GM12878 (cell line): ENCODE results near the gene ARL14EPL. TPM values are rescaled to one million over a fixed set of nuclear protein-coding genes. Genes with fewer than 3 reads are reported as not detected.

Experiments used
- ATAC-seq: fragments of 200-7000 bp; cut with Tn5 transposase; 3 replicates; pipeline ENCODE4 v1.9.1; 2020; ENCODE audit warnings: mild to moderate bottlenecking, moderate library complexity
- BruUV-seq: library from RNA; stranded (reverse); fragments of 400-500 nt; replicated peaks from 2 replicates; lab custom pipeline; 2021; lab: Mats Ljungman, UMichigan
- CTCF ChIA-PET: fragments of 300-600 bp; sonication (Branson Sonifier 250); formaldehyde crosslinking; extraction: SDS; loops from one replicate; lab custom pipeline; 2021; ENCODE audit warnings: inconsistent platforms; lab: Yijun Ruan, JAX
- POLR2A ChIA-PET: fragments of 350-600 bp; formaldehyde crosslinking; extraction: SDS; loops from one replicate; lab custom pipeline; 2021; ENCODE audit warnings: inconsistent platforms; lab: Charles Lee
- RAD21 ChIA-PET: fragments of 300-600 bp; sonication (Branson Sonifier 250); formaldehyde crosslinking; loops from one replicate; lab custom pipeline; 2023; ENCODE audit warnings: antibody characterized with exemption; ENCODE audit not compliant: unreplicated experiment; lab: Charles Lee
- SMC1A ChIA-PET: fragments of 300-600 bp; sonication (Branson Sonifier 250); formaldehyde crosslinking; loops from one replicate; lab custom pipeline; 2023; ENCODE audit not compliant: unreplicated experiment, uncharacterized antibody; lab: Charles Lee
- DNase-seq: peaks from one replicate; pipeline ENCODE4 v3.0.0-alpha.2; 2011; ENCODE audit warnings: low read depth, low spot score
- FAIRE-seq: peaks from 3 replicates; lab custom pipeline; 2011; peaks lifted over from hg19 to GRCh38; lab: Jason Lieb, UNC
- H2AFZ ChIP-seq: 2 replicates; pipeline ENCODE4 v1.6.0; 2011; ENCODE audit warnings: low read depth, low read length, control low read depth; ENCODE audit not compliant: control insufficient read depth
- H3K27ac ChIP-seq: 2 replicates; pipeline ENCODE4 v1.5.1; 2011; ENCODE audit warnings: control low read depth; ENCODE audit not compliant: control insufficient read depth, insufficient read depth
- H3K27me3 ChIP-seq, 2 experiments: replicated peaks in 1 of 2; 2 replicates each; pipeline versions ENCODE4 v1.6.0 to v1.6.1; 2011; ENCODE audit warnings: low read length in 1 of 2; ENCODE audit not compliant: control insufficient read depth in 2 of 2, insufficient read depth in 2 of 2
- H3K36me3 ChIP-seq, 2 experiments: 2 replicates each; pipeline ENCODE4 v1.5.1; 2011; ENCODE audit warnings: low read length in 1 of 2; ENCODE audit not compliant: control insufficient read depth in 2 of 2, insufficient read depth in 2 of 2
- H3K4me1 ChIP-seq: 2 replicates; pipeline ENCODE4 v1.6.1; 2011; ENCODE audit warnings: mild to moderate bottlenecking, low read length, moderate library complexity, mixed read lengths; ENCODE audit not compliant: control insufficient read depth, insufficient read depth
- H3K4me2 ChIP-seq: 2 replicates; pipeline ENCODE4 v1.6.0; 2011; ENCODE audit warnings: control low read depth; ENCODE audit not compliant: control insufficient read depth, insufficient read depth
- H3K4me3 ChIP-seq: fragments of 200-600 bp; sonication (generic); 2 replicates; pipeline ENCODE4 v1.5.1; 2016
- H3K79me2 ChIP-seq: 2 replicates; pipeline ENCODE4 v1.6.0; 2011; ENCODE audit warnings: low read length; ENCODE audit not compliant: control insufficient read depth, insufficient read depth
- H3K9ac ChIP-seq: 2 replicates; pipeline ENCODE4 v1.8.0; 2011; ENCODE audit warnings: low read length, control low read depth, mixed read lengths; ENCODE audit not compliant: control insufficient read depth, insufficient read depth
- H3K9me3 ChIP-seq: replicated peaks from 3 replicates; pipeline ENCODE4 v1.5.1; 2011; ENCODE audit warnings: mild to moderate bottlenecking, low read length; ENCODE audit not compliant: control insufficient read depth, insufficient read depth
- H4K20me1 ChIP-seq: 2 replicates; pipeline ENCODE4 v1.6.0; 2011; ENCODE audit not compliant: control insufficient read depth, insufficient read depth
- ASH2L ChIP-seq: fragments of 300-600, 200-600 bp; sonication (generic); IDR thresholded peaks from 2 replicates; pipeline ENCODE4 v1.6.1; 2017; ENCODE audit warnings: low read depth, mild to moderate bottlenecking, borderline replicate concordance
- MEF2B ChIP-seq: fragments of 450-650 bp; IDR thresholded peaks from 2 replicates; pipeline ENCODE4 v1.6.1; 2018; ENCODE audit warnings: mild to moderate bottlenecking, moderate library complexity; ENCODE audit not compliant: partially characterized antibody, poor library complexity, severe bottlenecking
- MYC ChIP-seq: IDR thresholded peaks from 2 replicates; pipeline ENCODE4 v1.6.1; 2011; ENCODE audit warnings: mild to moderate bottlenecking, low read length, moderate library complexity, inconsistent platforms; ENCODE audit not compliant: insufficient read depth, insufficient replicate concordance, insufficient read length, severe bottlenecking
- NR2C2 ChIP-seq: IDR thresholded peaks from 2 replicates; pipeline ENCODE4 v1.6.1; 2011; ENCODE audit warnings: borderline replicate concordance, low read depth; ENCODE audit not compliant: control insufficient read depth, insufficient read length
- PAX8 ChIP-seq: fragments of 450-650 bp; IDR thresholded peaks from 2 replicates; pipeline ENCODE4 v1.6.1; 2017; ENCODE audit warnings: mild to moderate bottlenecking, moderate library complexity
- RFX5 ChIP-seq: IDR thresholded peaks from 2 replicates; pipeline ENCODE4 v1.6.1; 2011; ENCODE audit warnings: low read depth, low read length, improper control_type of control experiment
- SUPT20H ChIP-seq: IDR thresholded peaks from 2 replicates; pipeline ENCODE4 v1.6.1; 2011; ENCODE audit warnings: low read depth, mild to moderate bottlenecking, low read length, moderate library complexity, borderline replicate concordance; ENCODE audit not compliant: control insufficient read depth
- SUZ12 ChIP-seq: fragments of 200-600 bp; sonication (generic); IDR thresholded peaks from one replicate; pipeline ENCODE4 v1.6.1; 2018; ENCODE audit warnings: antibody characterized with exemption, mild to moderate bottlenecking; ENCODE audit not compliant: unreplicated experiment
- YBX1 ChIP-seq: fragments of 450-650 bp; IDR thresholded peaks from 2 replicates; pipeline ENCODE4 v1.6.1; 2016; ENCODE audit warnings: antibody characterized with exemption
- WGBS: methylation state at CpG from one replicate; pipeline ENCODE4 v1.1.6; 2016; ENCODE audit warnings: low lambda C conversion rate; ENCODE audit not compliant: insufficient replicate concordance, insufficient coverage; ENCODE audit errors: missing lambda C conversion rate; 5-methylcytosine and 5-hydroxymethylcytosine counted together
- in situ Hi-C: fragments of 300-500 bp; cut with MboI; formaldehyde crosslinking; loops from 9 replicates; pipeline ENCODE4 v1.14.3; 2018; ENCODE audit warnings: mixed read lengths
- intact Hi-C: fragments of 100-400 bp; cut with micrococcal nuclease; formaldehyde crosslinking; loops from one replicate; pipeline ENCODE4 v1.14.2; 2022; ENCODE audit not compliant: unreplicated experiment
- polyA plus RNA-seq, 11 experiments: library from polyadenylated mRNA; depleted of rRNA in 4 of 11; unstranded in 6 of 11; stranded (reverse) in 5 of 11; fragments of >200 nt; fragmentation: Nextera tagmentation in 4 of 11; fragmentation: Illumina TruSeq in 1 of 11; extraction: Ambion mirVana in 4 of 11; extraction: Trizol in 1 of 11; gene quantifications; 1 replicate in 1 of 11; 2 replicates in 10 of 11; pipeline versions ENCODE4 v1.2.1 to v1.2.3, GENCODE V29; 2011 to 2016; ENCODE audit warnings: inconsistent platforms in 2 of 11, missing spikeins in 2 of 11, low read depth in 1 of 11
- total RNA-seq, 4 experiments: library from RNA; depleted of rRNA in 3 of 4; stranded (reverse); fragments of >200 nt in 3 of 4; fragmentation: Illumina TruSeq in 1 of 4; extraction: Trizol in 1 of 4; gene quantifications; 2 replicates each; pipeline versions ENCODE4 v1.2.1 to v1.2.3, GENCODE V29; 2013 to 2021
- TF ChIP-seq, protein P1 (sequence below): fragments of 450-650 bp; formaldehyde crosslinking; IDR thresholded peaks from 2 replicates; pipeline ENCODE4 v1.5.0; 2022; ENCODE audit warnings: mild to moderate bottlenecking, missing genetic modification characterization
- TF ChIP-seq, protein P2 (sequence below): IDR thresholded peaks from 2 replicates; pipeline ENCODE4 v1.6.1; 2011; ENCODE audit warnings: mild to moderate bottlenecking, low read depth, low read length, moderate library complexity; ENCODE audit not compliant: insufficient replicate concordance
- TF ChIP-seq, protein P3 (sequence below): fragments of 450-650 bp; IDR thresholded peaks from 2 replicates; pipeline ENCODE4 v1.6.1; 2017; ENCODE audit warnings: antibody characterized with exemption, mild to moderate bottlenecking, moderate library complexity
- TF ChIP-seq, protein P4 (sequence below): fragments of 450-650 bp; formaldehyde crosslinking; IDR thresholded peaks from 2 replicates; pipeline ENCODE4 v1.4.0; 2022; ENCODE audit warnings: mild to moderate bottlenecking, moderate library complexity

ARL14EPL gene
- total and polyA plus RNA-seq, 10 of the 15 experiments (the other 5 are each of a cell fraction or from before 2014, with no cell fraction given): 0.08 TPM; not detected in 9

DNA sequence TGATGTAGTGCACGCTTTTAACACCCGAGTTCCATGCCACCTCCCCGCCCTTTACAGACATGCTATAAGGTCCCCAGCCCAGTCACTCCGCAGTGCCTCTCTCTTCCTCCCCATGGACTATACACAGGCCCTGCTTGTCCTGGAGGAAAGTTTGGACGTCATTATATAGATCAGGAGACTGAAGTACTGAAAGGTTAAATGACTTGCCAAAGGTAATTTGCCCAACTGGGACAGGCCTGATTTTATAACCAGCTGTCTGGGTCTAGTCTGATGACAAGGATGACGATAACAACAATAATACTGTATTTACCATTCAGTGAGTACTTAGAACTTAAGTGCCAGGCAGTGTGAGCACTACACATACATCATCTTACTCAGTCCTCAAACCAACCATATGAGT is 36.9 kb upstream of the ARL14EPL start:
- no peaks in the 10 kb centered on the region for H3K79me2 ChIP-seq
- ChIA-PET CTCF (interaction anchor here (1.2 kb wide), 1 partner anchor 51 kb away, joined by 3 read pairs; no protein-coding TSS in a partner anchor), POLR2A (no interaction called here), SMC1A (no interaction called here), RAD21 (no interaction called here)
- FAIRE-seq (no peak), DNase-seq (no peak), ATAC-seq (no peak)
- no peak overlapping the region for H3K4me2 ChIP-seq
- H3K27ac ChIP-seq: no peak overlapping the region
- no peaks in the 10 kb centered on the region; a peak in 1 of 4 replicates for H3K27me3 ChIP-seq
- TF ChIP-seq, protein P1, sequence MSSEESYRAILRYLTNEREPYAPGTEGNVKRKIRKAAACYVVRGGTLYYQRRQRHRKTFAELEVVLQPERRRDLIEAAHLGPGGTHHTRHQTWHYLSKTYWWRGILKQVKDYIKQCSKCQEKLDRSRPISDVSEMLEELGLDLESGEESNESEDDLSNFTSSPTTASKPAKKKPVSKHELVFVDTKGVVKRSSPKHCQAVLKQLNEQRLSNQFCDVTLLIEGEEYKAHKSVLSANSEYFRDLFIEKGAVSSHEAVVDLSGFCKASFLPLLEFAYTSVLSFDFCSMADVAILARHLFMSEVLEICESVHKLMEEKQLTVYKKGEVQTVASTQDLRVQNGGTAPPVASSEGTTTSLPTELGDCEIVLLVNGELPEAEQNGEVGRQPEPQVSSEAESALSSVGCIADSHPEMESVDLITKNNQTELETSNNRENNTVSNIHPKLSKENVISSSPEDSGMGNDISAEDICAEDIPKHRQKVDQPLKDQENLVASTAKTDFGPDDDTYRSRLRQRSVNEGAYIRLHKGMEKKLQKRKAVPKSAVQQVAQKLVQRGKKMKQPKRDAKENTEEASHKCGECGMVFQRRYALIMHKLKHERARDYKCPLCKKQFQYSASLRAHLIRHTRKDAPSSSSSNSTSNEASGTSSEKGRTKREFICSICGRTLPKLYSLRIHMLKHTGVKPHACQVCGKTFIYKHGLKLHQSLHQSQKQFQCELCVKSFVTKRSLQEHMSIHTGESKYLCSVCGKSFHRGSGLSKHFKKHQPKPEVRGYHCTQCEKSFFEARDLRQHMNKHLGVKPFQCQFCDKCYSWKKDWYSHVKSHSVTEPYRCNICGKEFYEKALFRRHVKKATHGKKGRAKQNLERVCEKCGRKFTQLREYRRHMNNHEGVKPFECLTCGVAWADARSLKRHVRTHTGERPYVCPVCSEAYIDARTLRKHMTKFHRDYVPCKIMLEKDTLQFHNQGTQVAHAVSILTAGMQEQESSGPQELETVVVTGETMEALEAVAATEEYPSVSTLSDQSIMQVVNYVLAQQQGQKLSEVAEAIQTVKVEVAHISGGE (CRISPR knock-in tag): no peak
- TF ChIP-seq, protein P2, sequence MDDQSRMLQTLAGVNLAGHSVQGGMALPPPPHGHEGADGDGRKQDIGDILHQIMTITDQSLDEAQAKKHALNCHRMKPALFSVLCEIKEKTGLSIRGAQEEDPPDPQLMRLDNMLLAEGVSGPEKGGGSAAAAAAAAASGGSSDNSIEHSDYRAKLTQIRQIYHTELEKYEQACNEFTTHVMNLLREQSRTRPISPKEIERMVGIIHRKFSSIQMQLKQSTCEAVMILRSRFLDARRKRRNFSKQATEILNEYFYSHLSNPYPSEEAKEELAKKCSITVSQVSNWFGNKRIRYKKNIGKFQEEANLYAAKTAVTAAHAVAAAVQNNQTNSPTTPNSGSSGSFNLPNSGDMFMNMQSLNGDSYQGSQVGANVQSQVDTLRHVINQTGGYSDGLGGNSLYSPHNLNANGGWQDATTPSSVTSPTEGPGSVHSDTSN: no peak
- TF ChIP-seq YBX1 (no peak), RFX5 (no peak), SUPT20H (no peak), SUZ12 (no peak), MEF2B (no peak), MYC (no peak), PAX8 (no peak), ASH2L (no peak), NR2C2 (no peak)
- TF ChIP-seq, protein P3, sequence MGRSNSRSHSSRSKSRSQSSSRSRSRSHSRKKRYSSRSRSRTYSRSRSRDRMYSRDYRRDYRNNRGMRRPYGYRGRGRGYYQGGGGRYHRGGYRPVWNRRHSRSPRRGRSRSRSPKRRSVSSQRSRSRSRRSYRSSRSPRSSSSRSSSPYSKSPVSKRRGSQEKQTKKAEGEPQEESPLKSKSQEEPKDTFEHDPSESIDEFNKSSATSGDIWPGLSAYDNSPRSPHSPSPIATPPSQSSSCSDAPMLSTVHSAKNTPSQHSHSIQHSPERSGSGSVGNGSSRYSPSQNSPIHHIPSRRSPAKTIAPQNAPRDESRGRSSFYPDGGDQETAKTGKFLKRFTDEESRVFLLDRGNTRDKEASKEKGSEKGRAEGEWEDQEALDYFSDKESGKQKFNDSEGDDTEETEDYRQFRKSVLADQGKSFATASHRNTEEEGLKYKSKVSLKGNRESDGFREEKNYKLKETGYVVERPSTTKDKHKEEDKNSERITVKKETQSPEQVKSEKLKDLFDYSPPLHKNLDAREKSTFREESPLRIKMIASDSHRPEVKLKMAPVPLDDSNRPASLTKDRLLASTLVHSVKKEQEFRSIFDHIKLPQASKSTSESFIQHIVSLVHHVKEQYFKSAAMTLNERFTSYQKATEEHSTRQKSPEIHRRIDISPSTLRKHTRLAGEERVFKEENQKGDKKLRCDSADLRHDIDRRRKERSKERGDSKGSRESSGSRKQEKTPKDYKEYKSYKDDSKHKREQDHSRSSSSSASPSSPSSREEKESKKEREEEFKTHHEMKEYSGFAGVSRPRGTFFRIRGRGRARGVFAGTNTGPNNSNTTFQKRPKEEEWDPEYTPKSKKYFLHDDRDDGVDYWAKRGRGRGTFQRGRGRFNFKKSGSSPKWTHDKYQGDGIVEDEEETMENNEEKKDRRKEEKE: no peak
- TF ChIP-seq, protein P4, sequence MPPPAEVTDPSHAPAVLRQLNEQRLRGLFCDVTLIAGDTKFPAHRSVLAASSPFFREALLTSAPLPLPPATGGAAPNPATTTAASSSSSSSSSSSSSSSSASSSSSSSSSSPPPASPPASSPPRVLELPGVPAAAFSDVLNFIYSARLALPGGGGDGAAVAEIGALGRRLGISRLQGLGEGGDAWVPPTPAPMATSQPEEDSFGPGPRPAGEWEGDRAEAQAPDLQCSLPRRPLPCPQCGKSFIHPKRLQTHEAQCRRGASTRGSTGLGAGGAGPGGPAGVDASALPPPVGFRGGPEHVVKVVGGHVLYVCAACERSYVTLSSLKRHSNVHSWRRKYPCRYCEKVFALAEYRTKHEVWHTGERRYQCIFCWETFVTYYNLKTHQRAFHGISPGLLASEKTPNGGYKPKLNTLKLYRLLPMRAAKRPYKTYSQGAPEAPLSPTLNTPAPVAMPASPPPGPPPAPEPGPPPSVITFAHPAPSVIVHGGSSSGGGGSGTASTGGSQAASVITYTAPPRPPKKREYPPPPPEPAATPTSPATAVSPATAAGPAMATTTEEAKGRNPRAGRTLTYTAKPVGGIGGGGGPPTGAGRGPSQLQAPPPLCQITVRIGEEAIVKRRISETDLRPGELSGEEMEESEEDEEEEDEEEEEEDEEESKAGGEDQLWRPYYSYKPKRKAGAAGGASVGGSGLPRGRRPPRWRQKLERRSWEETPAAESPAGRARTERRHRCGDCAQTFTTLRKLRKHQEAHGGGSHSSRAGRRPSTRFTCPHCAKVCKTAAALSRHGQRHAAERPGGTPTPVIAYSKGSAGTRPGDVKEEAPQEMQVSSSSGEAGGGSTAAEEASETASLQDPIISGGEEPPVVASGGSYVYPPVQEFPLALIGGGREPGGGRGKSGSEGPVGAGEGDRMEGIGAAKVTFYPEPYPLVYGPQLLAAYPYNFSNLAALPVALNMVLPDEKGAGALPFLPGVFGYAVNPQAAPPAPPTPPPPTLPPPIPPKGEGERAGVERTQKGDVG (CRISPR knock-in tag): no peak
- no peaks in the 10 kb centered on the region for H3K36me3 ChIP-seq
- intact Hi-C loops: no loop called here
- H3K4me3 ChIP-seq: no peak overlapping the region
- in situ Hi-C loops: no loop called here
- 69% methylated on average over 6 of the region's 6 CpGs for WGBS
- no peak overlapping the region for H2AFZ ChIP-seq
- H3K9ac ChIP-seq: no peak overlapping the region
- no peaks in the 10 kb centered on the region for H3K4me1 ChIP-seq
- no TSS peak for BruUV-seq
- H3K9me3 ChIP-seq: no peaks in the 10 kb centered on the region
- H4K20me1 ChIP-seq: no peaks in the 10 kb centered on the region
